Transverse colon (tissue), 4 donors: ENCODE results near the gene RIPPLY2.

Experiments
- CTCF ChIP-seq, 5 experiments: fragments of 200-600 bp in 3 of 5; fragments of 450-650 bp in 2 of 5; sonication (generic) in 3 of 5; IDR thresholded peaks; 1 replicate in 2 of 5; 2 replicates in 3 of 5; pipeline ENCODE4 v1.5.1; 2016 to 2017; ENCODE audit warnings: antibody characterized with exemption in 5 of 5, inconsistent platforms in 3 of 5, mild to moderate bottlenecking in 2 of 5, moderate library complexity in 1 of 5
- POLR2A ChIP-seq: fragments of 450-650 bp; IDR thresholded peaks from one replicate; pipeline ENCODE4 v1.6.1; 2016; ENCODE audit warnings: antibody characterized with exemption, mild to moderate bottlenecking, moderate library complexity
- POLR2AphosphoS5 ChIP-seq, 3 donors: sonication (generic); formaldehyde crosslinking; IDR thresholded peaks; one replicate each; pipeline ENCODE4 v1.6.1; 2016; ENCODE audit warnings: antibody characterized with exemption in 3 of 3

GRCh38 chr6:83808005-83808404 lies 45.2 kb upstream of the RIPPLY2 start:
- no peak for TF ChIP-seq CTCF (IDR thresholded peaks at IDR 0.05)
- no peak for TF ChIP-seq POLR2A
- no peak for TF ChIP-seq POLR2AphosphoS5 (IDR thresholded peaks at IDR 0.05)
